H1 (cell line): ENCODE measurements around the gene GAS6. TPM values are rescaled to one million over a fixed set of nuclear protein-coding genes. Genes with fewer than 3 reads are reported as not detected.

ENCODE experiments used
- RFX5 ChIP-seq: IDR thresholded peaks from 2 replicates; pipeline ENCODE4 v1.6.1; 2011; ENCODE audit warnings: low read depth, low read length, improper control_type of control experiment, borderline replicate concordance
- polyA plus RNA-seq, 7 experiments: library from polyadenylated mRNA; depleted of rRNA in 3 of 7; stranded (reverse) in 5 of 7; unstranded in 2 of 7; fragments of >200 nt in 5 of 7; fragments of 200-250 nt in 2 of 7; gene quantifications; 1 replicate in 5 of 7; 2 replicates in 1 of 7; 4 replicates in 1 of 7; pipeline versions ENCODE4 v1.2.1 to v1.2.3, GENCODE V29; 2011 to 2013; ENCODE audit warnings: missing spikeins in 2 of 7, mixed read lengths in 2 of 7
- total RNA-seq: library from RNA; stranded (reverse); fragmentation: NEBNext Ultra II Directional; extraction: Animal tissue kit (Norgen Biotek cat#: 25700); gene quantifications from 2 replicates; pipeline ENCODE4 v1.2.1, GENCODE V29; 2021

Gene GAS6
- total and polyA plus RNA-seq, 2 of the 8 experiments (the other 6 are each of a cell fraction or from before 2014, with no cell fraction given): 18.6 to 31.0 TPM

- no peak for TF ChIP-seq RFX5
Measured at GRCh38 chr13:113902986-113903775, 39.3 kb upstream of the GAS6 start (continued).
